Measurements from ENCODE around the gene MYLK. TPM values are rescaled to one million over a fixed set of nuclear protein-coding genes. Genes with fewer than 3 reads are reported as not detected.
A peak's percentile ranks its signal among the peaks of the same experiment; 100 is the strongest.

Gene MYLK
- total and polyA plus RNA-seq, 10 of the 15 experiments (the other 5 are each of a cell fraction or from before 2014, with no cell fraction given) = 0.04 to 1.6 (median 0.42) TPM; not detected in 1

DNA sequence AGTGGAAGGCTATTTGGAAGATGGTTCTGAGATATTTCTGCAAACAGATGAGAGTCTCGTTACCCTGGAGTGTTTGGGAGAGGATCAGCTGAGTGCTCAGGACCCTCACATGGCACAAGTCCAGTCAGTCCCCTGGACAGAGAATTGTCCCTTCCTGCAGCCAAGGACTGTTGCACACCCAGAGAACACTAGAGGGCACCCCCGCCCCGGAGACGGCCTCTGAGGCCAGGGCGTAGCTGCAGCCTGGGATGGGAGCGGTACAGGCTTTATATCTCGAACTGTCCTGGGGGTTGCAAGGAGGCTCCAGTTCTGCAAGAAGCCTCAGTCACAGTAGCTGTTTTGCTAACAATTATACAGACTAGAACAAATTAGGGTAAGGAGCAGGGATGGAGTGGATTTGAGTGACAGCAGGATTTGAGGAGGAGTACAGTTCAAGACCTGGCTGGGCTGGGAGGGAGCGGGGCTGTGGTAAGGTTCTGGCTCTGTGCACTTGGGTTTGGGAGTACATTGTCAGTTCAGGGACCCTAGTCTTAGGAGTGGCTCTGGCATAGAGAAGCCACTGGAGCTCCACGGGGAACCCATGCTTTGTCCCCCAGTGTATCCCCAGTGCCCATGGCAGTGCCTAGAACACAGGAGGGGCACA lies 231.7 kb downstream of the MYLK start (continued):
- peak; percentile 80 to 92 (median 89) for TF ChIP-seq CTCF (IDR thresholded peaks at IDR 0.05 in 2 of 3, conservative IDR thresholded peaks at IDR 0.05 in 1 of 3; ENCODE audit: control insufficient read depth in 2 of 3, extremely low read depth in 1 of 3, insufficient read depth in 1 of 3, low read depth in 3 of 3, low read length in 3 of 3)

DNA sequence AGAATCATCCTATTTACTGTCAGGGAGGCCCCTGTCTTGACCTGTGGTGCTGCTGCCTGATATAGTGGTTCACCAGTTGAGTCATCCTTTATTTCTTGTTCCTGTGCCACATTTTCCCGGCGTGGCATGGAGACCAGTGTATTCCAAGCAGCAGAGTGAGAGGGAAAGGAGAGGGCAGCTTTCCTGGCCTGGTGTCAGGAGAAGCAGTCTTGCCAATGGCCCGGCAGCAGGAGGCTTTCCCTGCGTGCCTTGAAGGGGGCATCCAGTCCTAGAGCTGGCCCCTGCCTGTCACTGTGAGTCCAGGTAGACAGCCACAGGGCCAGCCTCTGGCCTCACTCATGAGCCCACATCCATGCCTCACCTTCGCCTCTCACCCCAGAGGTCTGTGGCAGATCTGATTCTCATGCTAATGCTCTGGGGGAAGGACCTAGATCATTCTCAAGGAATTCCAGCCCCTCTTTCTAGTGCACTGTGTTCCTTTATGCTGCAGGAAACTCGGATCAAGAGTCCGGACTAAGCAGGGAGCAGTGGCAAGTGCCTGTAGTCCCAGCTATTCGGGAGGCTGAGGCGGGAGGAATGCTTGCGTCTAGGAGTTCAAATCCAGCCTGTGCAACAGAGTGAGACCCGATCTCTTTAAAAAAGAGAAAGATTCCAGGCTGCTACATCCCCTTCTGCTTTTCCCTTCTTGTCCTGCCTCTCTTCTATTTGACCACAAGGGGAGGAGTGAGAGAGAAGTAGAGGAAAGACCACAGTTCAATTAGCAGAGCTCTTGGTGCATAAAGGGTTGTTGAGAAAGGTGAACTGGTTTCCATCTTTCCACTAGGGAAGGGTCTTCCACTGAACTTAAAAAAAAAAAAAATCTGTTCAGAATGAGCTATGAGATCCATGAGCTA lies 232.4 kb downstream of the MYLK start:
- Histone ChIP-seq H3K9me3 (replicated peaks; ENCODE audit: control insufficient read depth, insufficient read depth, low read length) (no peaks in the 10 kb centered on the region; the same call in 2 of the 3 replicates), H3K79me2 (ENCODE audit: control insufficient read depth, insufficient read depth, low read length) (no peaks in the 10 kb centered on the region), H3K36me3 (ENCODE audit: control insufficient read depth in 2 of 2, insufficient read depth in 2 of 2, low read length in 1 of 2) (no peaks in the 10 kb centered on the region), H3K9ac (ENCODE audit: control insufficient read depth, insufficient read depth, low read length) (no peak overlapping the region), H4K20me1 (ENCODE audit: control insufficient read depth, insufficient read depth) (no peaks in the 10 kb centered on the region), H2AFZ (ENCODE audit: control insufficient read depth, low read depth, low read length) (no peak overlapping the region), H3K27me3 (replicated peaks in 1 of 2; ENCODE audit: control insufficient read depth in 2 of 2, insufficient read depth in 2 of 2, low read length in 1 of 2) (no peaks in the 10 kb centered on the region; a peak in 1 of 4 replicates), H3K4me3 (no peak overlapping the region), H3K4me2 (ENCODE audit: control insufficient read depth, insufficient read depth) (no peak overlapping the region), H3K27ac (ENCODE audit: control insufficient read depth, insufficient read depth) (no peak overlapping the region), H3K4me1 (ENCODE audit: control insufficient read depth, insufficient read depth, low read length) (no peaks in the 10 kb centered on the region)
- BruUV-seq (replicated peaks) = no TSS peak
- intact Hi-C loops (cut with micrococcal nuclease; ENCODE audit: unreplicated experiment) = loop anchor here (1.0 to 5.0 kb wide), 3 partner anchors 51 to 426 kb away; no protein-coding TSS in a partner anchor
- SMC1A ChIA-PET (ENCODE audit: uncharacterized antibody, unreplicated experiment) = interaction anchor here (0.6 to 4.2 kb wide), 5 partner anchors 9 to 1152 kb away, joined by 3 to 18 read pairs (median 4); no protein-coding TSS in a partner anchor
- WGBS (ENCODE audit: insufficient coverage, insufficient replicate concordance, low lambda C conversion rate, missing lambda C conversion rate) = 16% methylated on average over 11 of the region's 11 CpGs
- RAD21 ChIA-PET (ENCODE audit: unreplicated experiment) = interaction anchor here (1.0 to 2.7 kb wide), 4 partner anchors 51 to 226 kb away, joined by 3 to 18 read pairs (median 4); no protein-coding TSS in a partner anchor
- CTCF ChIA-PET = interaction anchor here (0.7 to 4.5 kb wide), 19 partner anchors 9 to 899 kb away, joined by 3 to 39 read pairs (median 4); no protein-coding TSS in a partner anchor
- FAIRE-seq (peak; percentile 13), DNase-seq (ENCODE audit: low read depth, low spot score) (no peak), ATAC-seq (no peak)
- in situ Hi-C loops (cut with MboI) = no loop called here
- POLR2A ChIA-PET = interaction anchor here (0.7 kb wide), 1 partner anchor 12 kb away, joined by 3 read pairs; no protein-coding TSS in a partner anchor
- TF ChIP-seq NFYA (IDR thresholded peaks at IDR 0.05; ENCODE audit: borderline replicate concordance, low read depth, low read length) (no peak), POU2F2 (IDR thresholded peaks at IDR 0.05; ENCODE audit: borderline replicate concordance, low read depth, low read length) (no peak), NR2C2 (IDR thresholded peaks at IDR 0.05; ENCODE audit: borderline replicate concordance, control insufficient read depth, insufficient read length, low read depth) (no peak), NFXL1 (IDR thresholded peaks at IDR 0.05; ENCODE audit: borderline replicate concordance) (no peak), TCF7 (IDR thresholded peaks at IDR 0.05; ENCODE audit: borderline replicate concordance) (no peak), CBX5 (IDR thresholded peaks at IDR 0.05; ENCODE audit: low read depth) (no peak), E2F8 (IDR thresholded peaks at IDR 0.05; ENCODE audit: low read depth, partially characterized antibody) (no peak), YBX1 (IDR thresholded peaks at IDR 0.05) (no peak)
- TF ChIP-seq, protein P1, sequence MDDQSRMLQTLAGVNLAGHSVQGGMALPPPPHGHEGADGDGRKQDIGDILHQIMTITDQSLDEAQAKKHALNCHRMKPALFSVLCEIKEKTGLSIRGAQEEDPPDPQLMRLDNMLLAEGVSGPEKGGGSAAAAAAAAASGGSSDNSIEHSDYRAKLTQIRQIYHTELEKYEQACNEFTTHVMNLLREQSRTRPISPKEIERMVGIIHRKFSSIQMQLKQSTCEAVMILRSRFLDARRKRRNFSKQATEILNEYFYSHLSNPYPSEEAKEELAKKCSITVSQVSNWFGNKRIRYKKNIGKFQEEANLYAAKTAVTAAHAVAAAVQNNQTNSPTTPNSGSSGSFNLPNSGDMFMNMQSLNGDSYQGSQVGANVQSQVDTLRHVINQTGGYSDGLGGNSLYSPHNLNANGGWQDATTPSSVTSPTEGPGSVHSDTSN (IDR thresholded peaks at IDR 0.05; ENCODE audit: insufficient replicate concordance, low read depth, low read length) = no peak
